Suprapubic skin (tissue), 4 donors: ENCODE results near the gene MUL1.

Experiments used
- CTCF ChIP-seq, 2 donors: fragments of 200-600 bp in 1 of 2; fragments of 450-650 bp in 1 of 2; sonication (generic) in 1 of 2; IDR thresholded peaks; one replicate each; pipeline ENCODE4 v1.5.1; 2016 to 2019; ENCODE audit warnings: antibody characterized with exemption in 2 of 2, mild to moderate bottlenecking in 1 of 2, moderate library complexity in 1 of 2
- POLR2A ChIP-seq, 2 donors: fragments of 450-650 bp; IDR thresholded peaks; one replicate each; pipeline ENCODE4 v1.6.1; 2017; ENCODE audit warnings: antibody characterized with exemption in 2 of 2, mild to moderate bottlenecking in 2 of 2, moderate library complexity in 2 of 2
- POLR2AphosphoS5 ChIP-seq, 3 donors: sonication (generic); formaldehyde crosslinking; IDR thresholded peaks; one replicate each; pipeline ENCODE4 v1.6.1; 2017; ENCODE audit warnings: antibody characterized with exemption in 3 of 3

- TF ChIP-seq CTCF (IDR thresholded peaks at IDR 0.05) (no peak), POLR2A (IDR thresholded peaks at IDR 0.05) (no peak), POLR2AphosphoS5 (IDR thresholded peaks at IDR 0.05) (no peak)
Measured at GRCh38 chr1:20473894-20474293, 34.1 kb downstream of the MUL1 start.
